HepG2 (cell line): Measurements from ENCODE around the gene SELENOV. TPM values are rescaled to one million over a fixed set of nuclear protein-coding genes. Genes with fewer than 3 reads are reported as not detected.

ENCODE experiments used
- ARID5B ChIP-seq: IDR thresholded peaks from 2 replicates; pipeline ENCODE4 v1.4.0; 2020; ENCODE audit warnings: mild to moderate bottlenecking, missing genetic modification reagents
- BORCS8-MEF2B ChIP-seq: sonication (generic); formaldehyde crosslinking; IDR thresholded peaks from 2 replicates; pipeline ENCODE4 v1.8.0; 2022; ENCODE audit warnings: mild to moderate bottlenecking, missing genetic modification reagents
- CREBL2 ChIP-seq: sonication (generic); formaldehyde crosslinking; IDR thresholded peaks from 2 replicates; pipeline ENCODE4 v1.8.1; 2023; ENCODE audit warnings: missing genetic modification reagents, mild to moderate bottlenecking, borderline replicate concordance
- NCOA5 ChIP-seq: sonication (generic); formaldehyde crosslinking; IDR thresholded peaks from 2 replicates; pipeline ENCODE4 v1.4.0; 2020; ENCODE audit warnings: missing genetic modification reagents
- NFRKB ChIP-seq: fragments of 450-650 bp; IDR thresholded peaks from 2 replicates; pipeline ENCODE4 v1.6.1; 2017
- TFE3 ChIP-seq: IDR thresholded peaks from 2 replicates; pipeline ENCODE4 v1.6.1; 2016
- THAP7 ChIP-seq: sonication (generic); formaldehyde crosslinking; IDR thresholded peaks from 2 replicates; pipeline ENCODE4 v1.8.1; 2023; ENCODE audit warnings: mild to moderate bottlenecking, missing genetic modification reagents
- ZBTB4 ChIP-seq: sonication (generic); formaldehyde crosslinking; IDR thresholded peaks from 2 replicates; pipeline ENCODE4 v1.4.0; 2020; ENCODE audit warnings: missing genetic modification reagents, mild to moderate bottlenecking, borderline replicate concordance
- ZBTB46 ChIP-seq: sonication (generic); formaldehyde crosslinking; IDR thresholded peaks from 2 replicates; pipeline ENCODE4 v1.4.0; 2020; ENCODE audit warnings: mild to moderate bottlenecking, missing genetic modification reagents, borderline replicate concordance
- ZFP91 ChIP-seq: sonication (generic); formaldehyde crosslinking; IDR thresholded peaks from 2 replicates; pipeline ENCODE4 v1.9.0; 2022; ENCODE audit warnings: missing genetic modification reagents, mild to moderate bottlenecking, borderline replicate concordance
- ZSCAN25 ChIP-seq: sonication (generic); formaldehyde crosslinking; IDR thresholded peaks from 2 replicates; pipeline ENCODE4 v1.8.0; 2022; ENCODE audit warnings: mild to moderate bottlenecking, missing genetic modification reagents
- ZSCAN31 ChIP-seq: sonication (generic); formaldehyde crosslinking; IDR thresholded peaks from 2 replicates; pipeline ENCODE4 v1.5.0; 2020; ENCODE audit warnings: low read depth, mild to moderate bottlenecking, missing genetic modification reagents
- polyA plus RNA-seq, 8 experiments: library from polyadenylated mRNA; depleted of rRNA in 3 of 8; stranded (reverse) in 7 of 8; unstranded in 1 of 8; fragments of >200 nt; fragmentation: Illumina TruSeq in 4 of 8; extraction: Trizol in 4 of 8; gene quantifications; 2 replicates each; pipeline versions ENCODE4 v1.2.1 to v1.2.3, GENCODE V29; 2011 to 2016; ENCODE audit warnings: low read depth in 4 of 8, missing spikeins in 1 of 8, mixed read lengths in 1 of 8; ENCODE audit not compliant: insufficient read depth in 1 of 8
- total RNA-seq, 5 experiments: library from RNA; depleted of rRNA; stranded (reverse); fragments of >200 nt; fragmentation: Illumina TruSeq; extraction: Trizol; gene quantifications; 2 replicates each; pipeline ENCODE4 v1.2.3, GENCODE V29; 2016; ENCODE audit warnings: low read depth in 1 of 5

Gene SELENOV
- total and polyA plus RNA-seq, 2 of the 13 experiments (the other 11 are each of a cell fraction or from before 2014, with no cell fraction given): not detected

- peak; percentile 35; the same call in 1 of the 2 replicates for TF ChIP-seq ZBTB4 (CRISPR knock-in tag)
- TF ChIP-seq ZSCAN25 (CRISPR knock-in tag): no peak
- peak; percentile 95 for TF ChIP-seq THAP7 (CRISPR knock-in tag)
- TF ChIP-seq ZFP91 (CRISPR knock-in tag): peak; percentile 83; the same call in 1 of the 2 replicates
- TF ChIP-seq NCOA5: no peak
- TF ChIP-seq ZBTB46 (CRISPR knock-in tag): no peak
- TF ChIP-seq CREBL2 (CRISPR knock-in tag): no peak; the same call in 1 of the 2 replicates
- peak; percentile 42; the same call in 1 of the 2 replicates for TF ChIP-seq ZSCAN31 (CRISPR knock-in tag)
- peak; percentile 67 for TF ChIP-seq BORCS8-MEF2B
- TF ChIP-seq NFRKB: no peak
- TF ChIP-seq TFE3 (CRISPR knock-in tag): peak; percentile 51; the same call in 1 of the 2 replicates
- peak; percentile 32; the same call in 1 of the 2 replicates for TF ChIP-seq ARID5B
These were observed 34.4 kb upstream of the SELENOV start, which contains the start of gene TIMM50 (continued) for GRCh38 chr19:39480337-39481228.
